ENCODE results near the gene ST14.

Gene ST14

DNA sequence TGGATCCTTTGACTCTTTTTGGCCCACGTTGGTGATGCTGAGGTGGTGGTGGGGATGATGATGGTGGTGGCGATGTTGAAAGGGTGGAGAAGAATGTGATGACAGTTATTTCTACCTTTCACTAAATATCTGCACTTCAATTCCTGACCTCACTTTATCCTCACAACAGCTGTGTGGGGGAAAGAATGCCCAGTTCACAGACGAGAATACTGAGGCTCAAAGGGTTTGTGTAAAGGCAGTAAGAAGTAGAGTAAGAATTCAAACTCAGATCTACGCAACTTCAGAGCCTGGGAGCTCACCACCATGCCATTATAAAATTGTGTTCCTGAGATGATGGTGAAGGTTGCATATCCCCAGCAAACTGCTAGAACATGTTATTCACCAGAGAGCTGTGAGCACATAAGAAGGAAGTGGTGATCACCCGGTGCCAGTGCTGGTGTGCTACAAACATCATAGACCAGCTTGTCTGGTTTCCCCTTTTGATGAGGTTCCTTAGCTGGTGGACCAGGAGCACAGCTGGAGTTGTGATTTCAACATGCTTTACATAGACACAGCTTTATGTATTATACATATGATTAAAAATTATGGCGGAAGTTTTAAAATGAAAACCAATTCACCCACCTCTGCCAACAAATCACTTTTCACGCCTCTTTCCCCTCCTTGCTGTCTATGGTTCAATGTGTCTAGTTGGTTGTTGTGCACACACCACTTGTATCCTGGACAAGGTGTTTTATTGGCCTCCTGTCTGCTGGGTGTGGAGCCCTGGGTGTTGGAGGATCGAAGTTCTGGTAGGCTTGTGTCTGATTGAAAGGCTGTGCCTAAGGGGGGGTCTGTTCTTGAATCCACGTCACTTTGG lies 6.2 kb downstream of the ST14 start:
- no peak for TF ChIP-seq CTCF (conservative IDR thresholded peaks at IDR 0.05)
- H3K27ac ChIP-seq, result no peak overlapping the region; the same call in 1 of the 2 replicates

- no peak overlapping the region; the same call in 1 of the 2 replicates for H3K27ac ChIP-seq
- TF ChIP-seq CTCF (conservative IDR thresholded peaks at IDR 0.05), result no peak
Measured at GRCh38 chr11:130166457-130166784, 6.8 kb downstream of the ST14 start.

DNA sequence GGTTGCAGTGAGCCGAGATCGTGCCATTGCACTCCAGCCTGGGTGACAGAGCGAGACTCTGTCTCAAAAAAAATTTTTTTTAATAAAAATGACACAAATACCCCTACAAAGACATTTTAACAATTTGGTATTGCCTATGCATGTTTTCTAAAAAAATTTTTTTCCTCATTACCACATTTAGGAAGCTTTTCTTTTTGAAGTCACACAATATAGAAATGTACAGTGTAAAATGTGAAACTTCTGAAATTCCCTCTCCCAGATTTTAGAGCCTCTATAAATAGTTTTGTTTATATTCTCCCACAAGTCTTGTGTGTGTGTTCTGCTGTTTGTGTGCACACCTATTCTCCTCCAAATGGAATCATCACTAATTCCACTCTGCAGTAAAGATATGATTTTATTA lies 7.6 kb downstream of the ST14 start:
- no peak for TF ChIP-seq CTCF (conservative IDR thresholded peaks at IDR 0.05)
- H3K27ac ChIP-seq, result no peak overlapping the region

GRCh38 chr11:130168105-130168504 lies 8.5 kb downstream of the ST14 start:
- H3K27ac ChIP-seq, result peak overlapping the region; percentile 18
- no peak for TF ChIP-seq CTCF (conservative IDR thresholded peaks at IDR 0.05)

DNA sequence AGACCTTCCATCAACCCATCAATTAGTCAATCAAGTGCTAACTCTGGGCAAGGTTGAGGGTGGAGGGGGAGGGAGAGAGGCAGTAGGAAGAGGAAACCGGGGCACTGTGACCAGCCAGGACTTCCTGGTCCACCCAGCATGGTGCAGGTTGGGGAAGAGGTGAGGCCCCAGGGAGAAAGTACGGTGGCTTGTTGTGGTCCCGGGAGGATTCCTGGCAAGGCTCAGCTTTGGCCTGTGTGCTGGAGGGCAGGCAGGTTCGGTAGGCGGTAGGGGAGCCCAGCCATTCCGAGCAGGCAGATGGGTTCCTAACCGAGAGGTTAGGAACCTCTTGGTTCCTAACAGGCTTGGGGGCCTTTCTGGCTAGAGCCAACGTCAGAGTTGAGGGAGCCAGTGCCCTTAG lies 10.8 kb downstream of the ST14 start:
- TF ChIP-seq CTCF (conservative IDR thresholded peaks at IDR 0.05), result no peak
- no peak overlapping the region for H3K27ac ChIP-seq

- no peak for TF ChIP-seq CTCF (conservative IDR thresholded peaks at IDR 0.05)
- H3K27ac ChIP-seq, result peak overlapping the region; percentile 61
Measured at GRCh38 chr11:130171534-130171933, 12.0 kb downstream of the ST14 start.

GRCh38 chr11:130172001-130172400 lies 12.4 kb downstream of the ST14 start:
- H3K27ac ChIP-seq, result peak overlapping the region; percentile 61

DNA sequence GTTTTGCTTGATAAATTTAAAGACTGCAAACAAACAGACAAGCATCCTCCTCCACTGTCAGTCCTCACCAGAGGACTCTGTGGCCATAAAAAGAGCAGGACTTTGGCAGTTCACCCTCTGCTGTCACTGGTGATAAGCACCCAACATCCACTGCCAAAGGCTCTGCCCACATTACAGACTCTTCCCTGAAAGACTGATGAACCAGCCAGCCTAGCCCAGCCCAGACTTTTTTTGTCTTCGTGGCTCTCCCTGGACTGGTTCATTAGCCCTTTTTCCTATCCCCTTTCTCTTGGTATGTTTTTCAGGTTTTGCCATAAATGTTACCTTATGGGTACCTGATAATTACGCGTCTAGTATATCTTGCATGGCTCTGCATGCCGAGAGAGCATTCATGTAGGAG lies 15.1 kb downstream of the ST14 start:
- no peak for TF ChIP-seq CTCF (conservative IDR thresholded peaks at IDR 0.05)
- no peak overlapping the region for H3K27ac ChIP-seq
